Stomach (tissue), 9 donors: ENCODE measurements around the gene C1orf122. TPM values are rescaled to one million over a fixed set of nuclear protein-coding genes. Genes with fewer than 3 reads are reported as not detected.

Experiments
- DNase-seq, 2 donors: peaks; one replicate each; pipeline versions ENCODE4 v3.0.0 to v3.0.0-alpha.2; 2013 to 2019
- H3K27ac ChIP-seq, 5 donors: fragments of 200-600 bp in 4 of 5; sonication (generic) in 4 of 5; one replicate each; pipeline ENCODE4 v1.5.1; 2013 to 2019; ENCODE audit warnings: mild to moderate bottlenecking in 1 of 5, moderate library complexity in 1 of 5
- H3K27me3 ChIP-seq, 3 donors: fragments of 200-600 bp; sonication (generic); one replicate each; pipeline ENCODE4 v1.5.1; 2017 to 2019; ENCODE audit warnings: mixed run types in 1 of 3
- H3K36me3 ChIP-seq, 4 donors: fragments of 200-600 bp; sonication (generic); 1 replicate in 3 of 4; 2 replicates in 1 of 4; pipeline ENCODE4 v1.5.1; 2016 to 2019
- H3K4me1 ChIP-seq, 4 donors: fragments of 200-600 bp; sonication (generic); one replicate each; pipeline ENCODE4 v1.5.1; 2016 to 2019
- H3K4me3 ChIP-seq, 4 donors: fragments of 200-600 bp; sonication (generic) in 3 of 4; one replicate each; pipeline ENCODE4 v1.5.1; 2016 to 2019; ENCODE audit warnings: mild to moderate bottlenecking in 1 of 4
- H3K9me3 ChIP-seq, 4 donors: fragments of 200-600 bp; sonication (generic); one replicate each; pipeline ENCODE4 v1.5.1; 2016 to 2019
- CTCF ChIP-seq, 7 experiments: fragments of 450-650 bp in 4 of 7; fragments of 200-600 bp in 3 of 7; sonication (generic) in 3 of 7; IDR thresholded peaks; one replicate each; pipeline ENCODE4 v1.5.1; 2016 to 2019; ENCODE audit warnings: antibody characterized with exemption in 7 of 7, control low read depth in 2 of 7, mild to moderate bottlenecking in 1 of 7
- EP300 ChIP-seq: sonication (generic); formaldehyde crosslinking; IDR thresholded peaks from one replicate; pipeline ENCODE4 v1.6.1; 2017; ENCODE audit warnings: antibody characterized with exemption
- POLR2A ChIP-seq, 4 donors: fragments of 450-650 bp; IDR thresholded peaks; one replicate each; pipeline ENCODE4 v1.6.1; 2016; ENCODE audit warnings: antibody characterized with exemption in 4 of 4, control low read depth in 2 of 4, mild to moderate bottlenecking in 1 of 4, moderate library complexity in 1 of 4
- POLR2AphosphoS5 ChIP-seq, 3 donors: sonication (generic); formaldehyde crosslinking; IDR thresholded peaks; one replicate each; pipeline ENCODE4 v1.6.1; 2016; ENCODE audit warnings: antibody characterized with exemption in 3 of 3
- WGBS, 5 donors: extraction: QIAGEN DNeasy Blood & Tissue Kit in 3 of 5; methylation state at CpG; one replicate each; pipeline versions ENCODE4 v1.1.5 to v1.1.7; 2013 to 2018; 5-methylcytosine and 5-hydroxymethylcytosine counted together
- intact Hi-C: fragments of 100-400 bp; cut with DNase I; formaldehyde crosslinking; loops from one replicate; pipeline ENCODE4 v1.15.1; 2023; ENCODE audit warnings: low total_unique reads
- polyA plus RNA-seq, 3 donors: library from polyadenylated mRNA; stranded (reverse); fragments of 200-250 nt; gene quantifications; one replicate each; pipeline ENCODE4 v1.2.3, GENCODE V29; 2013
- total RNA-seq, 5 donors: library from RNA; depleted of rRNA; stranded (reverse); fragments of >200 nt; gene quantifications; one replicate each; pipeline versions ENCODE4 v1.1.0 to v1.2.3, GENCODE V29; 2014 to 2016
- donor health status: healthy with polysubstance abuse.
- donor health status: Bipolar disorder and iron deficiency.
- donor health status: healthy.

Gene C1orf122
- total and polyA plus RNA-seq, 8 donors = 7.9 to 193 (median 52.8) TPM

DNA sequence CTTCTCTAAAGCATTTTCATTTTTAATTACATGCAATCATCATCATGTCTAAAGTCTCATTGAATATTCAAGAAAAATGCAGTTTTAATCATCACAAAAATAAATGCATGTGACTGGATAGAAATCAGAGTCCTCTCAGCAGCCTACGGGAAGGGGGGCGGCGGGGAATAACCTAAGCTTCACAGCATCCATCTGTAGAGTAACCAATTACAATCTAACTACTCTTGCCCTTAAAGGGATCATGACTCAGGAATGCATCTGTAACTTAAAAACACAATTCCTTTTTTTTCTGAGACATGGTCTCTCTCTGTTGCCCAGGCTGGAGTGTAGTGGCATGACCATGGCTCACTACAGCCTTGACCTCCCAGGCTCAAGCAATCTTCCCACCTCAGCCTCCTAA lies 29.2 kb downstream of the C1orf122 start:
- H3K9me3 ChIP-seq = no peaks in the 10 kb centered on the region
- no peak for TF ChIP-seq CTCF (IDR thresholded peaks at IDR 0.05)
- TF ChIP-seq POLR2A (IDR thresholded peaks at IDR 0.05) = no peak
- no peak for DNase-seq
- intact Hi-C loops = no loop called here
- no peaks in the 10 kb centered on the region for H3K27me3 ChIP-seq
- peaks cover 51 to 96% (median 95%) of the 10 kb centered on the region in 4 donors for H3K36me3 ChIP-seq
- no peaks in the 10 kb centered on the region for H3K4me1 ChIP-seq
- no peak overlapping the region for H3K4me3 ChIP-seq
- WGBS, 5 donors = 62 to 96% (median 81%) methylated on average over 3 of the region's 3 CpGs
- no peak overlapping the region for H3K27ac ChIP-seq

DNA sequence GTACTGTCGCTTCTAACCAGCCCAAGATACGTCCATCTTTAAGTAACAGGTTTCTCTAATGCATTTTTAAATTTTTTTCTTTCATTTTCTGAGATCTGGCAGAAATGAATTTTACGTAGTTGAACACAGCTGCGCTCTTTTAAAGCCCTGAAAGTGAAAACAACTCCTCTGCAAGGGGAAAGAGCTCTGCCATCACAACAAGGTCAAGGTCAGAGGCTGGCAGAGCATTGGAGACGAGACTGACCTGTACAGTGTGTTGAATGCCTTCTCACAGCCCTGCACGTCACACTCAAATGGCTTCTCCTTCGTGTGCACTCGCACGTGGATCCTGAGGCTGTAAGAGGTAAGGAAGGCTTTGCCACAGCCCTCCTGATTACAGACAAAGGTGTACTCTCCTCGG lies 32.1 kb downstream of the C1orf122 start:
- 82 to 94% (median 92%) methylated on average over 10 of the region's 10 CpGs for WGBS, 5 donors
- Histone ChIP-seq H3K4me3 (no peak overlapping the region), H3K27ac (no peak overlapping the region), H3K27me3 (no peaks in the 10 kb centered on the region), H3K9me3 (no peaks in the 10 kb centered on the region), H3K4me1 (peaks cover 0 to 14% (median 0%) of the 10 kb centered on the region in 4 donors), H3K36me3 (peaks cover 35 to 79% (median 67%) of the 10 kb centered on the region in 4 donors)
- no peak for DNase-seq
- no peak for TF ChIP-seq EP300
- TF ChIP-seq POLR2AphosphoS5 (IDR thresholded peaks at IDR 0.05) = no peak
- TF ChIP-seq CTCF (IDR thresholded peaks at IDR 0.05) = no peak
- no peak for TF ChIP-seq POLR2A (IDR thresholded peaks at IDR 0.05)
- intact Hi-C loops = no loop called here

- intact Hi-C loops = no loop called here
- no peaks in the 10 kb centered on the region for H3K27me3 ChIP-seq
Measured at GRCh38 chr1:37840711-37841110, 33.1 kb downstream of the C1orf122 start.

GRCh38 chr1:37841652-37842051 lies 34.1 kb downstream of the C1orf122 start:
- Histone ChIP-seq H3K36me3 (peaks cover 24 to 59% (median 47%) of the 10 kb centered on the region in 4 donors), H3K27me3 (no peaks in the 10 kb centered on the region), H3K4me3 (no peak overlapping the region), H3K4me1 (peaks cover 0 to 34% (median 10%) of the 10 kb centered on the region in 4 donors), H3K9me3 (no peaks in the 10 kb centered on the region), H3K27ac (no peak overlapping the region)
- 89 to 96% (median 90%) methylated on average over 3 of the region's 3 CpGs for WGBS, 5 donors
- intact Hi-C loops = no loop called here
- no peak for TF ChIP-seq POLR2AphosphoS5 (IDR thresholded peaks at IDR 0.05)
- no peak for TF ChIP-seq EP300
- TF ChIP-seq POLR2A (IDR thresholded peaks at IDR 0.05) = no peak
- no peak for TF ChIP-seq CTCF (IDR thresholded peaks at IDR 0.05)
- DNase-seq = no peak

More at GRCh38 chr1:37840711-37841110, 33.1 kb downstream of the C1orf122 start:
- WGBS, 5 donors = 53 to 92% (median 79%) methylated on average over 1 of the region's 1 CpG
- TF ChIP-seq POLR2AphosphoS5 (IDR thresholded peaks at IDR 0.05) (no peak), EP300 (no peak), CTCF (IDR thresholded peaks at IDR 0.05) (no peak), POLR2A (IDR thresholded peaks at IDR 0.05) (no peak)
- H3K4me1 ChIP-seq = peaks cover 0 to 25% (median 5%) of the 10 kb centered on the region in 4 donors
- no peak overlapping the region for H3K4me3 ChIP-seq
- peaks cover 28 to 69% (median 56%) of the 10 kb centered on the region in 4 donors for H3K36me3 ChIP-seq
- DNase-seq = no peak
- H3K9me3 ChIP-seq = no peaks in the 10 kb centered on the region
- H3K27ac ChIP-seq = no peak overlapping the region
